Right atrium auricular region (tissue), 2 donors: ENCODE results near the gene SIRPA. TPM values are rescaled to one million over a fixed set of nuclear protein-coding genes. Genes with fewer than 3 reads are reported as not detected.

ENCODE experiments used
- DNase-seq: peaks from one replicate; pipeline ENCODE4 v3.0.0-alpha.2; 2019; ENCODE audit warnings: low spot score
- H3K27ac ChIP-seq, 2 donors: fragments of 200-600 bp; sonication (generic); 1 replicate in 1 of 2; 2 replicates in 1 of 2; pipeline ENCODE4 v1.5.1; 2016 to 2019
- H3K27me3 ChIP-seq, 2 donors: fragments of 200-600 bp; sonication (generic); one replicate each; pipeline versions ENCODE4 v1.5.1 to v1.6.0; 2017 to 2019
- H3K36me3 ChIP-seq: fragments of 200-600 bp; sonication (generic); one replicate; pipeline ENCODE4 v1.5.1; 2016
- H3K4me1 ChIP-seq, 2 donors: fragments of 200-600 bp; sonication (generic); one replicate each; pipeline versions ENCODE4 v1.5.1 to v1.6.0; 2017 to 2019
- H3K4me3 ChIP-seq, 2 donors: fragments of 200-600 bp; sonication (generic); 1 replicate in 1 of 2; 2 replicates in 1 of 2; pipeline ENCODE4 v1.5.1; 2017 to 2019; ENCODE audit warnings: mild to moderate bottlenecking in 1 of 2, moderate library complexity in 1 of 2
- H3K9me3 ChIP-seq, 2 donors: fragments of 200-600 bp; sonication (generic); one replicate each; pipeline ENCODE4 v1.5.1; 2019
- CTCF ChIP-seq, 2 donors: fragments of 200-600 bp; sonication (generic); IDR thresholded peaks; one replicate each; pipeline ENCODE4 v1.5.1; 2019; ENCODE audit warnings: antibody characterized with exemption in 2 of 2
- total RNA-seq, 2 donors: library from RNA; depleted of rRNA; stranded (reverse); fragments of >200 nt; gene quantifications; one replicate each; pipeline ENCODE4 v1.1.0, GENCODE V29; 2016

The SIRPA gene
- total RNA-seq, 2 donors from 2014 or later, result 32.4 to 58.5 TPM

- H3K9me3 ChIP-seq, result no peaks in the 10 kb centered on the region
- no peaks in the 10 kb centered on the region for H3K4me1 ChIP-seq
- TF ChIP-seq CTCF (IDR thresholded peaks at IDR 0.05), result no peak
- H3K4me3 ChIP-seq, result no peak overlapping the region
- H3K27ac ChIP-seq, result no peak overlapping the region
- no peaks in the 10 kb centered on the region for H3K36me3 ChIP-seq
- no peaks in the 10 kb centered on the region for H3K27me3 ChIP-seq
- DNase-seq, result no peak
Observed at GRCh38 chr20:1958426-1958825, 63.2 kb downstream of the SIRPA start.

GRCh38 chr20:1959156-1959555 lies 63.9 kb downstream of the SIRPA start:
- no peak for TF ChIP-seq CTCF (IDR thresholded peaks at IDR 0.05)

GRCh38 chr20:1961374-1961773 lies 66.2 kb downstream of the SIRPA start:
- no peak for DNase-seq
- no peak for TF ChIP-seq CTCF (IDR thresholded peaks at IDR 0.05)
- H3K36me3 ChIP-seq, result no peaks in the 10 kb centered on the region
- no peaks in the 10 kb centered on the region for H3K27me3 ChIP-seq
- H3K4me1 ChIP-seq, result peaks cover 0 to 12% of the 10 kb centered on the region in 2 donors
- H3K4me3 ChIP-seq, result no peak overlapping the region
- H3K9me3 ChIP-seq, result no peaks in the 10 kb centered on the region
- no peak overlapping the region for H3K27ac ChIP-seq

More at GRCh38 chr20:1959156-1959555, 63.9 kb downstream of the SIRPA start:
- H3K36me3 ChIP-seq, result no peaks in the 10 kb centered on the region
- DNase-seq, result no peak
- no peaks in the 10 kb centered on the region for H3K27me3 ChIP-seq
- H3K4me3 ChIP-seq, result no peak overlapping the region
- no peaks in the 10 kb centered on the region for H3K4me1 ChIP-seq
- H3K27ac ChIP-seq, result no peak overlapping the region
- H3K9me3 ChIP-seq, result no peaks in the 10 kb centered on the region

GRCh38 chr20:1964061-1964460 lies 68.9 kb downstream of the SIRPA start:
- no peaks in the 10 kb centered on the region for H3K9me3 ChIP-seq
- H3K27ac ChIP-seq, result no peak overlapping the region
- no peaks in the 10 kb centered on the region for H3K27me3 ChIP-seq
- no peak for TF ChIP-seq CTCF (IDR thresholded peaks at IDR 0.05)
- no peak overlapping the region for H3K4me3 ChIP-seq
- DNase-seq, result no peak
- H3K36me3 ChIP-seq, result no peaks in the 10 kb centered on the region
- peaks cover 0 to 12% of the 10 kb centered on the region in 2 donors for H3K4me1 ChIP-seq

- TF ChIP-seq CTCF (IDR thresholded peaks at IDR 0.05), result no peak
- no peaks in the 10 kb centered on the region for H3K36me3 ChIP-seq
- no peak overlapping the region for H3K27ac ChIP-seq
- no peak overlapping the region for H3K4me3 ChIP-seq
- no peaks in the 10 kb centered on the region for H3K27me3 ChIP-seq
- H3K4me1 ChIP-seq, result peaks cover 0 to 12% of the 10 kb centered on the region in 2 donors
- H3K9me3 ChIP-seq, result no peaks in the 10 kb centered on the region
- no peak for DNase-seq
Observed at GRCh38 chr20:1964659-1965405, 69.6 kb downstream of the SIRPA start.
